GM21529 (cell line): ENCODE data around the gene EAF2.
"Not testable (repeated sequence)": the region's sequence is repeated elsewhere in the genome, so short reads cannot be mapped to it uniquely, and the experiment has no call there.

Experiments
- ATAC-seq: cut with Tn5 transposase; IDR thresholded peaks from one replicate; pipeline ENCODE4 v1.9.1; 2021; ENCODE audit not compliant: unreplicated experiment

The EAF2 gene

GRCh38 chr3:121857778-121858177, 22.8 kb downstream of the EAF2 start:
- not testable (repeated sequence) for ATAC-seq

GRCh38 chr3:121863247-121863646, 28.2 kb downstream of the EAF2 start:
- ATAC-seq = not testable (repeated sequence)

GRCh38 chr3:121863801-121864200, 28.8 kb downstream of the EAF2 start:
- no peak for ATAC-seq

GRCh38 chr3:121869736-121870135, 34.7 kb downstream of the EAF2 start:
- ATAC-seq = no peak

- ATAC-seq = no peak
Measured at GRCh38 chr3:121870717-121871116, 35.7 kb downstream of the EAF2 start.

GRCh38 chr3:121871430-121871829, 36.4 kb downstream of the EAF2 start:
- no peak for ATAC-seq

GRCh38 chr3:121878411-121878810, 43.4 kb downstream of the EAF2 start:
- ATAC-seq = no peak

- ATAC-seq = no peak
Measured at GRCh38 chr3:121883507-121883906, 48.5 kb downstream of the EAF2 start.

- no peak for ATAC-seq
Measured at GRCh38 chr3:121885386-121885785, 50.4 kb downstream of the EAF2 start.

GRCh38 chr3:121894301-121894990, 59.4 kb downstream of the EAF2 start, which contains the start of gene SLC15A2:
Gene SLC15A2, plus strand, starts transcription at chr3:121894401. Its CDS starts 76 bp downstream, at chr3:121894477.
- no peak for ATAC-seq

- no peak for ATAC-seq
Measured at GRCh38 chr3:121895121-121895520, 60.1 kb downstream of the EAF2 start.

GRCh38 chr3:121895736-121896135, 60.7 kb downstream of the EAF2 start:
- no peak for ATAC-seq

- ATAC-seq = no peak
Measured at GRCh38 chr3:121896823-121897222, 61.8 kb downstream of the EAF2 start.

- ATAC-seq = no peak
Measured at GRCh38 chr3:121897296-121897695, 62.3 kb downstream of the EAF2 start.

GRCh38 chr3:121913305-121913990, 78.4 kb downstream of the EAF2 start:
- no peak for ATAC-seq

GRCh38 chr3:121914081-121914998, 79.3 kb downstream of the EAF2 start:
- no peak for ATAC-seq

GRCh38 chr3:121916189-121916588, 81.2 kb downstream of the EAF2 start:
- no peak for ATAC-seq

GRCh38 chr3:121918779-121919483, 83.9 kb downstream of the EAF2 start:
- ATAC-seq = no peak

GRCh38 chr3:121924734-121925133, 89.7 kb downstream of the EAF2 start:
- no peak for ATAC-seq

- no peak for ATAC-seq
Measured at GRCh38 chr3:121926380-121926779, 91.4 kb downstream of the EAF2 start.
